Sigmoid colon (tissue), 7 donors: Measurements from ENCODE around the gene MYO18B. TPM values are rescaled to one million over a fixed set of nuclear protein-coding genes. Genes with fewer than 3 reads are reported as not detected.

Experiments
- DNase-seq: peaks from one replicate; pipeline ENCODE4 v3.0.0-alpha.2; 2019
- H3K27ac ChIP-seq, 4 donors: fragments of 200-600 bp; sonication (generic); one replicate each; pipeline ENCODE4 v1.5.1; 2016 to 2019; ENCODE audit warnings: mild to moderate bottlenecking in 1 of 4
- H3K27me3 ChIP-seq, 3 donors: fragments of 200-600 bp; sonication (generic); one replicate each; pipeline ENCODE4 v1.5.1; 2019; ENCODE audit warnings: mild to moderate bottlenecking in 1 of 3
- H3K36me3 ChIP-seq, 4 donors: fragments of 200-600 bp; sonication (generic); one replicate each; pipeline ENCODE4 v1.5.1; 2016 to 2019
- H3K4me1 ChIP-seq, 4 donors: fragments of 200-600 bp; sonication (generic); one replicate each; pipeline ENCODE4 v1.5.1; 2017 to 2019
- H3K4me3 ChIP-seq, 4 donors: fragments of 200-600 bp; sonication (generic); one replicate each; pipeline ENCODE4 v1.5.1; 2017 to 2019; ENCODE audit warnings: mild to moderate bottlenecking in 2 of 4, moderate library complexity in 1 of 4
- H3K9me3 ChIP-seq, 4 donors: fragments of 200-600 bp in 3 of 4; sonication (generic) in 3 of 4; one replicate each; pipeline versions ENCODE4 v1.5.1 to v1.6.1; 2013 to 2019
- CTCF ChIP-seq, 4 experiments: fragments of 450-650 bp in 3 of 4; fragments of 200-600 bp in 1 of 4; IDR thresholded peaks; one replicate each; pipeline ENCODE4 v1.5.1; 2016 to 2019; ENCODE audit warnings: antibody characterized with exemption in 4 of 4, mild to moderate bottlenecking in 3 of 4, moderate library complexity in 2 of 4
- EP300 ChIP-seq, 4 donors: sonication (generic); formaldehyde crosslinking; IDR thresholded peaks; one replicate each; pipeline ENCODE4 v1.6.1; 2017; ENCODE audit warnings: antibody characterized with exemption in 4 of 4
- POLR2A ChIP-seq, 2 donors: fragments of 450-650 bp; IDR thresholded peaks; one replicate each; pipeline ENCODE4 v1.6.1; 2016; ENCODE audit warnings: antibody characterized with exemption in 2 of 2, mild to moderate bottlenecking in 2 of 2, moderate library complexity in 2 of 2
- POLR2AphosphoS5 ChIP-seq, 4 donors: sonication (generic); formaldehyde crosslinking; IDR thresholded peaks; one replicate each; pipeline ENCODE4 v1.6.1; 2017; ENCODE audit warnings: antibody characterized with exemption in 4 of 4
- WGBS, 2 donors: extraction: QIAGEN DNeasy Blood & Tissue Kit; methylation state at CpG; one replicate each; pipeline ENCODE4 v1.1.7; 2013; 5-methylcytosine and 5-hydroxymethylcytosine counted together
- intact Hi-C: fragments of 100-400 bp; cut with DNase I; formaldehyde crosslinking; loops from one replicate; pipeline ENCODE4 v1.15.1; 2023
- polyA plus RNA-seq, 3 donors: library from polyadenylated mRNA; stranded (reverse); fragments of 200-250 nt; gene quantifications; one replicate each; pipeline ENCODE4 v1.2.3, GENCODE V29; 2013
- total RNA-seq, 4 donors: library from RNA; depleted of rRNA; stranded (reverse); fragments of >200 nt; gene quantifications; one replicate each; pipeline ENCODE4 v1.1.0, GENCODE V29; 2016
- donor health status: healthy with polysubstance abuse.
- donor health status: Bipolar disorder and iron deficiency.
- donor health status: healthy.

The MYO18B gene
- total and polyA plus RNA-seq, 7 donors: under 0.01 to 0.60 (median 0.30) TPM; not detected in 3

DNA sequence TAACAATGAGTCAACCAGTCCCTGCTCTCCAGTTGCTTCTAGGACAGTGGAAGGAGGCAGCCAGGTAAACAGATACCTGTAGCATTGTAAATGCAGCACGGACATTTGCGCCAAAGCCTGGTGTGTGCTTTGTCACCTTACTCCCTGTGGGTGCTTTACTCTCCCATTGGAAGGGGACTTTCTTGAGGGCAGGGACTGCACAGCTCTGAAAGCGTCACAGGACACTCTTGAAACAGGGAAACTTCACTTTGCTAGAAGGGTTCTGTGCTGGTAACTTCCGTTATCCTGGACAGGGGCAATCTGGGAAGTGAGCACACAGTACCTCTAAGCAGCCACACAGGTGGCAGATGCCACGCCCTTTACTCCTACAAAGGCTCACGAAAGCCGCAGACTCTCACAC is 99.8 kb downstream of the MYO18B start:
- 26 to 66% methylated on average over 7 of the region's 7 CpGs for WGBS, 2 donors
- Histone ChIP-seq H3K27me3 (no peaks in the 10 kb centered on the region), H3K36me3 (no peaks in the 10 kb centered on the region), H3K27ac (no peak overlapping the region), H3K9me3 (no peaks in the 10 kb centered on the region), H3K4me1 (no peaks in the 10 kb centered on the region), H3K4me3 (no peak overlapping the region)
- no peak for TF ChIP-seq CTCF (IDR thresholded peaks at IDR 0.05)
- no peak for TF ChIP-seq EP300 (IDR thresholded peaks at IDR 0.05)
- TF ChIP-seq POLR2A (IDR thresholded peaks at IDR 0.05): no peak
- DNase-seq: no peak
- intact Hi-C loops: no loop called here

DNA sequence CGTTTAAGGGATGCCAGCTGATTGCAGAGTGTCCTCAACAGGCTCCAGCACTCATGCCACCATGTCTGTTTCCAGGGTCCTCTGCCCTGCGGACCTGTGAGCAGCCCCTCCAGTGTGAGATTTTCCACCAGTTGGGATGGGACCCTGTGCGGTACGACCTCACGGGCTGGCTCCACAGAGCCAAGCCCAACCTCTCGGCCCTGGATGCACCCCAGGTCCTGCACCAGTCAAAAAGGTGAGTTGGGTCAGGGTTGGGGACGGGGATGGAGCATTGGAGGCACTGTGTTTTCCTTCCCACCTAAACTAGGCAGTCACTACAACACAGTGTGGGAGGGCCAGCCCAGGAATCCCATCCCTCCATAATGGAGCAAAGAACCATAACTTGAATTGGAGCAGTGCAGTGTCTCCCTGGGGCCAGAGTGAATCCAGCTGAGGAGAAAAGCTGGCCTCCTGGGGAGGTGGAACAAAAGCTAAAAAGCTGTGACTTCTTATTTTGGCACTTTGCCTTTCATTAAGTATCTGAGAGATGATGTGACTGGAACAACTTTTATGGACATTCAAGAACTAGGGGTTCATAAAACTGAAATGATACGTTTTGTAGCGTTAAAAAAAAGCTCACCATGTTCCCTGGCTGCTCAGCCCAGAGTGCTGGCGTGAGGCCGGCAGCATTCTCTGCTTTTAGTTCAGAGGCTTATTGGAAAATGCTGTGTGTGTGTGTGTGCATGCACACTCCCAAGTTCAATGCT is 101.8 kb downstream of the MYO18B start:
- no peak overlapping the region for H3K27ac ChIP-seq
- no peaks in the 10 kb centered on the region for H3K27me3 ChIP-seq
- TF ChIP-seq CTCF (IDR thresholded peaks at IDR 0.05) (no peak), POLR2A (IDR thresholded peaks at IDR 0.05) (no peak), POLR2AphosphoS5 (IDR thresholded peaks at IDR 0.05) (no peak), EP300 (IDR thresholded peaks at IDR 0.05) (no peak)
- WGBS, 2 donors: 66 to 76% methylated on average over 11 of the region's 11 CpGs
- H3K36me3 ChIP-seq: no peaks in the 10 kb centered on the region
- DNase-seq: no peak
- H3K9me3 ChIP-seq: no peaks in the 10 kb centered on the region
- intact Hi-C loops: no loop called here
- no peaks in the 10 kb centered on the region for H3K4me1 ChIP-seq
- no peak overlapping the region for H3K4me3 ChIP-seq

GRCh38 chr22:25844601-25845000 is 102.6 kb downstream of the MYO18B start:
- Histone ChIP-seq H3K27ac (no peak overlapping the region), H3K4me1 (no peaks in the 10 kb centered on the region), H3K27me3 (no peaks in the 10 kb centered on the region), H3K9me3 (no peaks in the 10 kb centered on the region), H3K4me3 (no peak overlapping the region), H3K36me3 (no peaks in the 10 kb centered on the region)
- DNase-seq: no peak
- intact Hi-C loops: no loop called here
- WGBS, 2 donors: 78 to 80% methylated on average over 8 of the region's 8 CpGs
- no peak for TF ChIP-seq CTCF (IDR thresholded peaks at IDR 0.05)
- TF ChIP-seq EP300 (IDR thresholded peaks at IDR 0.05): no peak
- no peak for TF ChIP-seq POLR2A (IDR thresholded peaks at IDR 0.05)
- no peak for TF ChIP-seq POLR2AphosphoS5 (IDR thresholded peaks at IDR 0.05)

- no peak overlapping the region for H3K4me3 ChIP-seq
- no peak for DNase-seq
- H3K9me3 ChIP-seq: no peaks in the 10 kb centered on the region
- no peaks in the 10 kb centered on the region for H3K36me3 ChIP-seq
- TF ChIP-seq CTCF (IDR thresholded peaks at IDR 0.05) (no peak), POLR2A (IDR thresholded peaks at IDR 0.05) (no peak), POLR2AphosphoS5 (IDR thresholded peaks at IDR 0.05) (no peak)
- H3K27me3 ChIP-seq: peaks cover 0 to 9% (median 0%) of the 10 kb centered on the region in 3 donors
- no peak overlapping the region for H3K27ac ChIP-seq
- 71 to 78% methylated on average over 12 of the region's 12 CpGs for WGBS, 2 donors
- no peaks in the 10 kb centered on the region for H3K4me1 ChIP-seq
- intact Hi-C loops: no loop called here
These were observed 104.2 kb downstream of the MYO18B start for GRCh38 chr22:25845985-25846745.
